GM19438 (cell line): ENCODE measurements around the gene SLCO4A1.

Experiments
- ATAC-seq: cut with Tn5 transposase; IDR thresholded peaks from one replicate; pipeline ENCODE4 v1.9.1; 2021; ENCODE audit warnings: low read depth; ENCODE audit not compliant: unreplicated experiment

The SLCO4A1 gene

DNA sequence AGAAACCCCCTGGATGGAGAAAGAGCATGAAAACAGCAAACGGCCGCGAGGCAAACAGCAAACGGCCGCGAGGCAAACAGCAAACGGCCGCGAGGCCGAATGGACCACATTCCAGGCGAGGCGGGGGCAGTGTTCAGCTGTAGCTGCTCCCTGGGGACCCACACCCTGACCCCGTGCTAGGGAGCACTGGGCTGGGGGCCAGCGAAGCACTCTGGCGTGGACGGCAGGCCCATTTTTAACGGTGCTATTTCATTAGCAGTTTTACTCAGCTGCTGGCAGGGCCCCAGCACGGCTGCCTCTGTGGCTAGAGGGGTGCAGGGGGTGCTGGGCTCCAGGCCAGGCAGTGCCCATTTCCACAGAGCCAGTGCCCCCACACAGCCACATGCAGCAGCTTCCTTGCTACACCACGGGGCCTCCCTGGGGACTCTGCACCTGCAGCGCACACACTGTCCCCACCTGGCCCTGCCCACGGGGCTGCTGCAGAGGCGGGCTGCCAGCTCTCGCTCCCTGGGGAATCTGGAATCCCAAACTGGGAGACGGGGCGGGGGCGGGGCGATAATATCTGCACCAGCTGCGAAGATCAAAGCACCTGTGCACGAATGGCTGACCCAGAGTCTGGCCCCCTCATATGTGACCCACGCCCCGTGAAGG is 35.6 kb upstream of the SLCO4A1 start:
- no peak for ATAC-seq

DNA sequence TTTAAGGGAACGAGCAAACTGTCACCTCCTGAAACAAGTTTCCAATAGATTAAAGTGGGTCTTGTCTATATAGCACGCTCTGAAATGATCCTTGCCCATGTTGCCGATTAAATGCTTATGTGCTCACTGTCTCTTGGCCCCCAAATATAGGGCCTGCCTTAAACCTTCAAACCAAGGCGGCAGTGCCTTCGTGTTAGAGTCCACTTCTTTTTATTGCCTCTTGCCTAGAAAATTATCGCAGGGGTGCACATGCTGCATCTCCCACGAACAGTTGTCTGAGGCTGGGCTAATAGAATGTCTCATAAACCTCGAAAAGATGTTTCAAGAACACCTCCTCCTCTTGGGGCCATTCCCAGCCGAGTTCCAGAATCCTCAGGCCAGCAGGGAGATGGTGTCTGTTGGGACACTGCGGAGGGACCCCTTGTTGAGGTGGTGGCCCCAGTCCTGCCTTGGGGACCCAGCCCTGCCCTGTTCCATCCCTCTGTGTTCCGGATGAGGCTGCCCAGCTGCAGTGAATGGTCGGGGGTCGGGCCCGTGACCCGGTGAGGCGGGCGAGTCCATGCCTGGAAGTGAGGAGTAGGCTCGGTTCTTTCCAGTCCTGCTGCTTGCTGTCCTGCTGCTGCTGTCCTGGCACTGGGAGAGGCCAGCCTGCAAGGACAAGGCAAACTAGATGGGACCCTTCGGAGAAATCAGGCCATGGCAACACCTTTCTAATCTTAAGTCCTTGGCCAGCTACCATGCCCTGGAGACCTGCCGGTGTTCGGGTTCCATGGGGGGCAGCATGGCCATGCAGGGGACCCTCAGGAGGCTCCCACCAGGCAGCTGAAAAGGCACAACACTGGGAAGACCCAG is 34.7 kb upstream of the SLCO4A1 start:
- ATAC-seq: no peak

DNA sequence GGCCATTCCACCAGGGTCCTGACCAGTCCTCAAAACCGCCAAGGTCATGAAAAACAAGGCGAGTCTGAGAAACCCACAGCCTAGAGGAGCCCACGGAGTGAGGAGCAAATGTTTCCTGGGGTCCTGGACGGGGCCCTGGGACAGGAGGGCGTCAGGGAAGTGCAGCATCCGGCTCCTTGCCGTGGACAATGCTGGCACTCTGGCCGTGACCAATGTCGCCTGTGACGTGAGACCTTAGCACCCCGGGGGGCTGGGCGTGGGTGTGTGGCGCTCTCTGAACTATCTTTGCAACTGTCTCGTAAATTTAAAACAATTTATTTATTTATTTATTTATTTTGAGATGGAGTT is 34.1 kb upstream of the SLCO4A1 start:
- ATAC-seq: no peak

DNA sequence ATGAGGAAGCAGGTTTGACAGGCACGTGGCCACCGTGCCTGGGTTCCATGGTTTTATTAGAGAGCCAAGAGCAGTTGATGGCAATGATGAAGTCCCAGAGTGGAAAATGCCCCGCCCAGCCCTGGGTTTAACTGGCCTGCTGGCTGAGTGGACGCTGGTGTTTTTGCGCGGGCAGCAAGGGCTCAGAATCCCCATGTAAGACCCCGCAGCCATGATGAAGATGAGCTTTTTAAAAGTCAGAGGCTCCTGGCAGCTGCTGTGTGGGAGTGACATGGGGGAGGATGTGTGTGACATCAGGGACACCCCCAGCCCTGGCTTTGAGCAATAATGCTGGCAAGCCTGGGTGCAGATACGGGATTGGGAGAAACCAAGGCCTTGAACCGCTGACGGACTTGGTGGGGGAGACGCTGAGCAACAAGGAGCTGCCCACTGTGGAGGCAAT is 33.0 kb upstream of the SLCO4A1 start:
- ATAC-seq: no peak

DNA sequence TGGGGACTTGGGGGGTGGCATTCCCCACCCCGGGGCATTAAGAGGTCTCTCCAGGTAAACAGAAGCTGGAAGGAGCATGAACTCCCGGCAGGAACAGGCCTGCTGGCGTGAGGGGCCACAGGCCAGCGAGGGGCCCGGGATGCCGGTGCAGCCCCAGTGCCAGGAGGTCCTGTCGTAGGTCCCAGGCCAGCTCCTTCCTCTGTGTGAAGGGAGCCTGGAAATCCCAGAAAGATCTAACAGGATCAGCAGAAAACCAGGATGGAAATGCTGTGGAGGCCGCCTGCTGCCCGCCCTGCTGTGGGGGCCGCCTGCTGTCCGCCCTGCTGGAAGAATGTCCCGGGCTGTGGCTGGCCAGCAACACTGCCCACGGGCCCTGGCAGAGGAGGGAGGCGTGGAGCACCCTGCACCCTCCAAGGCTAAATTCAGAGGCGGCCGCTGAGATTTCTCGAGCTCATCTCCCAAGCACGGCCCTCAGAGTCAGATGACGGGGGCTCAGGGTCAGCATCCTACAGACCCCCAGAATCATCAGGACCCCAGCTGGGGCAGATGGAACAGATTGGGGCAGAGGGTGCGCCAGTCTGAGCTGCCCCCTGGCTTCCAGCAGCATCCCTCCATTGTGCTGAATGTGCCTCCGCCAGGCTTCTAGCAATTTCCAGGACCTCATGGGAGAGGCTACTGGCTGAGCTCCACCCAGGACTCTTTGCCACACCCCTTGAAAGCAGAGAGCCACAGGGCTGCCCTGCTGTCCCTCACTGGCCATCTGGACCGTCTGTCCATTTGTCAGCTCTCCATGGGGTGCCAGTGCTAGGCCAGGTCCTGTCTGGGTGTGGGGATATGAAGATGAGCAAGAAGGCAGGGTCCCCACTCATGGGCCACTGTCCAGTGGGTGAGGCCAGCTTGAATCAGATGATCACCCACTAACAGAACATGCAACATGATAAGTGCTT is 32.2 kb upstream of the SLCO4A1 start:
- no peak for ATAC-seq

DNA sequence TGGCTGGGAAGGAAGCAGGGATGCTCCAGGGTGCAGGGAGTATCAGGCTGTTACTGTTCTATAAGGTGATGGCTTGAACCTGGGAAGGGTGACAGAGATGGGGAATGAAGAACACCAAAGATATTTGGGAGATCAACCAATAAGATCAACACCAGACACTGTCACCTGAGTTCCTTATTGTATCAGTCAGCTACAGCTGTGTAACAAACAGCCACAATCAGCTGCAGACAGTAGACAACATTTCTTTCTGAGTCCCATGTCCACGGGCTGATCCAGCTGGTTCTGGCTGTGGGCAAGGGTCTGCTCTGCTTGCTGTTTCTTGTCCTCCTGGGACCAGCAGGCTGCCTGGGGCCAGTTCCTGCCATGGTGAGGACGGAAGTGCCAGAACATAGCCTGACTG is 31.3 kb upstream of the SLCO4A1 start:
- ATAC-seq: no peak

DNA sequence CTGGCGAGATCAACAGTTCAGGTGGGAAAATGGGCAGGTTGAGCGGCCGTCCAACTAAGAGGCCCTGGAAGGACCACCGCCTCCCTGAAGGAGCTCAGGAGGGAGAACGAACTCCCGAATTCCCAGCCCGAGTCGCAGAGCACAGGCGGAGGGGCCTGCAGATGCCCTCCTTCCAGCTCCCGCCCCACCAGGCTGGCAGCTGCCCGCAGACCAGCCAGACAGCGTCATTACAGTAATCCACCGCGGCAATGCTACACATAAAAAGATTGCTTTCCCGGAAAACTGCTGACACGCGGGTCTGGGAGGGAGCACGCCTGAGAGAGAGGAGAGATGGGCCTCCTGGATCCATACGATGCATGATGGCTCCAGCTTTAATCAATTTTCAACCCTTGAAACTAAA is 30.5 kb upstream of the SLCO4A1 start:
- no peak for ATAC-seq

DNA sequence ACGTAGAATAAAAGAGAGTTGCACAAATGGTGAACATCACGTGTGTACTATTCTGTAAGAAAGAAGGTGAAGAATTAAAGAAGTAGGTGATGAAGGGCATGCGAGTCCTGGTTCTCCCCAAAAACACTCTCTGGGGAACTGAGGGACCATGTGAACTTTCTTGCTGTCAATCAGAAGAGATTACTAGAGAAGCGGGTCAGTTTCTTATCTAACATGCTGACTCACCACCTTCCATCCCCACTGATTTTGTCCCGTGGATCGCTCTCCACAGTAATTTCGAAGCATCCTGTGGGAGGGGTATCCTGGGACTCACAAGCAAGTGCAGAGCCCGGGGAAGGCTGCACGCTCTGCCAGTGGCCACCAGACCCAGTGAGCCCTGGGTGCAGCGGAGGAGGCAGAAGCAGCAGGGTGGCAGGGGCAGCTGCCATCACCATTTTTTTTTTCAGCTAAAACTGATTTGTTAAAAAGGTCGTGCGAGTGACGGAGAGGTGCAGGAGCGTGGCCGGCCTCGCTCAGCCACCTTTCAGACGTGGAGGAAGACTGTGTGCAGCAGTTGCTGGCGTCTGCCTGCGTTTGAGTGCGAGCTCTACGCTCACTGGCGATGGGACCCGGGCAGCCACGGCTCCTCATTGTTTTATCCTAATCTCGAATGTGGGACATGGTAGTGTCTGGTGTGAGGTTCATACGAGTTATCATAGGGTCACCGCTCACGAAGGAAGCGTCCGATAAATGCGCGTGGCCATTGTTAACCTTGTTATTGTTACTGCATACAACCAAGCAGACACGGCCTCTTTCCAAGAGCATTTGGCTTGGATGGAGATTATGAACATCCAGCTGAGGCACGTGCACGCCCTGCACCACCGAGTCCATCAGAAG is 28.0 kb upstream of the SLCO4A1 start:
- ATAC-seq: no peak

DNA sequence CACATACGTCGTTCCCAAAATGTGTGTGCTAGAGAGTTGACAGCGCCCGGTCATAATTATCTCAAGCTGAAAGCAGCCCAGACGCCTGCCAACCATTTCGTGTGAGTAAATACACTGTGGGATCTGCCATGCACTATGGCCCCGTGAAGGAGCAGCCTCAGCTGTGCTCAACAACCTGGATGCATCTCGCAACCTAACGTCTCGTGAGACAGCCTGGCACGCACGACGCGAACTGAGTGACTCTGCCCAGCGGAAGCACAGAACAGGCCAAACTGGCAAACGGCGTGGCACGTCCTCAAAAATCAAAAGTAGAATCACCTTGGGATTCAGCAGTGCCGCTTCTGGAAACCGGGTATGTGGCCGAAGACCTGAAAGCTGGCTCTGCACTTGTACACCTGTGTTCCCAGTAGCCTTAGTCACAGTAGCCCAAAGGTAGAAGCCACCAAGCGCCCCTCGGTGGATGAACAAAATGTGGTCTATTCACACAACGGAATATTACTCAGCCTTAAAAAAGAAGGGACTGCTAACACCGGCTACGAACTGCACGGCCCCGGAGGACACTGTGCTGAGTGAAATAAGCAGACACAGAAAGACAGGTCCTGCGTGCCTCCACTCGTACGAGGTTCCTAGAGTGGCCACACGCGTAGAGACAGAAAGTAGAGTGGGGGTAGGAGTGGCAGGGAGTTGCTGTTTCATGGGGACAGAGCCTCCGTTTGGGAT is 27.2 kb upstream of the SLCO4A1 start:
- no peak for ATAC-seq

DNA sequence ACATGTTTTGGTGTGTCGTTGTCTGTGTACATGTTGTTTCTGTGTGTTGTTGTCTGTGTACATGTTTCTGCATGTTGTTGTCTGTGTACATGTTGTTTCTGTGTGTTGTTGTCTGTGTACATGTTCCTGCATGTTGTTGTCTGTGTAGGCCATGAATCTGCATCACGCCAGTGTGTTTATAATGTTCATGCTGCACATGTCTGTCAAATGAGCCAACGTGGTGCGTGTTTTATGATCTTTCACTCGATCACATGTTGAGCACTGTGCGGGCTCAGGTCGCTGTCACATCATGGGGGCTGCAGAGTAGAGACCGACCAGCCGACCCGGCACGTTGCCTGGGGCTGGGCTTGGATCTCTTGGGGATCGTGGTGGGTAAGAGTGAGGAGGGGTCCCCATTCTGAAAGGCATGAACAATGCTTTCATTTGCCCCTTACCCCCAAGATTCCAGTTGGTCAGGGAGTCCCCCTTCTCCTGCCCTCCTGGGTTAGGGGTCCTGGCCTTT is 26.5 kb upstream of the SLCO4A1 start:
- no peak for ATAC-seq

DNA sequence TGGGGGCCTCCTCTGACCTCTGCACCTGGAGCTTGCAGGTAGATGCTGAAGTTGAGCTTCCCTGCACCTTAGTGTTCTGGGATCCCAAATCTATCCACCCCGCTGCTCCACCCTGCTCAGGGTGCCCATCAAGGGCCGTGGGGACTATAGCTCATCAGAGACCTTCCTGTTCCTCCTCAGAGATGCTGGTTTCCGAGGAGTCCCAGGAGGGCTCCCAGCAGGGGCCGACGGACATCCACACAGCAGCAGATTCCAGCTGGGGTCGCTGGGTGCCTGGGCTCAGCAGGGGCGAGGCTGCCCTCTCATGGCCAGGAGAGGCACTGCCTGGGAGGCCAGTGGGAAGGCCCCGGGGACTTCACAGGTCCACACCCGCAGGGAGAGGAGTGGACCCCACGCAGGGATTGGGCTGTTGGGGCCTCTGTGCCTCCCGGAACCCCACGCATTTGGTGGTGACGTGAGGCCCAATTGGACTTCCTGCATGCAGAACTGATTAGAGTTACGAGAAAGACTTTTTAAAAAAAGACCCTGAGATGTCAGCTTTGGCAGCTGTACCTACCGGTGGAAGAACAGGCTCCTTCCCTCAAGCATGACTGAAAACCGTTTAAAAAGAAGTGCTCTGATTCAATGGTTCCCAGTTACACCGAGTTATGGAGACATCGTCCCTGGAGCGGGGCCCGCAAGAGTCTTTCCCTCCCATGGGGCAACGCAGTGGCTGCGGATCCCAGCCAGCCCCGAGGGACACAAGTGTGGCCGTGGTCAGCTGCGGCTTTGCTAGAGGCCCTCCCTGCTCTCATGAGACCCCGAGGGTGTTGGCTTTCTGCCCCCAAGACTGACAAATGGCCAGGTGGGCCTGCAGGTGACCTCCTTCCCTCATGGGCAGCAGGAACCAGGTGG is 25.3 kb upstream of the SLCO4A1 start:
- ATAC-seq: peak; percentile 55

DNA sequence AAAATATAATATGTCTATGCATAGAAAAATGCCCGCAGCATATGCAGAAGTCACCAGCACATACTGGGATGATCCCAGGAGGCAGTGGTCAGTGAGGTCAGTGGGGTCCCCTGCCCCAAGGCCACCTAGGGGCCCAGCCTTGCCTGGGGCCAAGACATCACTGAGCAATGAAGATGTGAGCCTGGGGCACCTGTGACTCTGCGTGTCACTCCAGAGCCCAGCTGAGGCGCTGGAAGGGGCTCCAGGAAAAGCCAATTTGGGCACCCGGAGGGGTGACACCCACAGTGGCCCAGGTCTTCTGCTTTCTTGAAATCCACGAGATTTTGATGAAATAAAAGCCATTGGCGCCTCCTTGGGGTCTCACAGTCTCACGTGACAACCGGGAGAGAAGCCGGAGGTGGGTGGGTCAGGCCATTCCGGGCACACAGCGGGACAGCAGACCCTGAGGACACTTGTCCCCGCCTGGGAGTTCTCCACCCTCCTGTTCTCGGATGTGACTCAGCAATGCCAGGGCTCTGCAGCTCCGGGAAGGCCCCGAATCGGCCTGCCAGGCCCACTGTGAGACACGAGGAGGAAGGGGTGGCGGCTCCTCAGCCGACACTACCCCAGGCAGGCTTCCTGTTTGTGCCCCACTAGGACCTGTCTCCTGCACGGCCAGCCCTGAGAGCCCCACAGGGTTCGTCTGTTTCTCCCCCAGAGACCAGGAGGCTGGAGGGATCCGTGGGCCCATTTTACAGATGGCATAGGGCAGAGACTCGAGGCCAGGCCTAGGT is 24.4 kb upstream of the SLCO4A1 start:
- ATAC-seq: no peak

DNA sequence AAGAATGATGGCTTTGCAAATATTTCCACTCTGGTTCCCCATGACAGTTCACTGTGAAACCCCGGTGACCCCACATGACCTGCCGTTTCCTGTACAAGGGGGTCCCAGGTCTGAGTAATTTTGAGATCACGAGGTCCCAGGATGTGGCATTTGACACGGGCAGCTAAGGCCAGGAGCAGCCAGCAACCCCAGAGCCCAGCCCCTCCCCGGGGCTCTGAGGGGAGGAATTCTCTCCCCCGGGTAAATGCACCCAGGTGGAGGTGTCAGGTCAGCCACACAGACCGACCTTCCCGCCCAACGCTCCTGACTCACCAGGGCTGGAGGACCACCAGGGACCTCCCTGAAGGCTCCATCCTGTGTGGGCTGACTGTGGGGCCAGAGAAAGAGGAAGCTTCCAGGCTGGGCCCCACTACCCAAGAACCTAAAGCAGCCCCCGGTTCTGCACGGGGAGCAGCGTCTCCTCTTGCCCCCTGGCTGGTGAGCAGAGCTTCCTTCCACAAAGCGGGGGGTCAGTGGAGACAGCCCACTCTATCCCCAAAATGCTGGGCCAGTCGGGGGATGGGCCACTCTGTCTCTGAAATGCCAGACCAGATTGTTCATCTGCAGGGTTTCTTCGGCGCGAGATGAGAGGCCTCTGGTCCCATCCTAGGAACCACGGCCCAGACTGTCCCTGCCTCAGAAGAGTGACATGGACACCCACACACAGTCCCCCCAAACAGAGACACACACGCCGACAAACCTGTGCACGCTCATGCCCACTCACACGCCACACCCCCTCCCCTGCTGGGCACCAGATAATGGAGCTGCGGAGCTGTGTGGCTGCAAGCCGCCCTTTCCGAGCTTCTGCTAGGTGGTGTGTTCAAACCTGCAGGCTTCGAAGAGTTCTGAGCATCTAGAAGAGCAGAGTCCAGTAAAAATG is 23.4 kb upstream of the SLCO4A1 start:
- no peak for ATAC-seq

DNA sequence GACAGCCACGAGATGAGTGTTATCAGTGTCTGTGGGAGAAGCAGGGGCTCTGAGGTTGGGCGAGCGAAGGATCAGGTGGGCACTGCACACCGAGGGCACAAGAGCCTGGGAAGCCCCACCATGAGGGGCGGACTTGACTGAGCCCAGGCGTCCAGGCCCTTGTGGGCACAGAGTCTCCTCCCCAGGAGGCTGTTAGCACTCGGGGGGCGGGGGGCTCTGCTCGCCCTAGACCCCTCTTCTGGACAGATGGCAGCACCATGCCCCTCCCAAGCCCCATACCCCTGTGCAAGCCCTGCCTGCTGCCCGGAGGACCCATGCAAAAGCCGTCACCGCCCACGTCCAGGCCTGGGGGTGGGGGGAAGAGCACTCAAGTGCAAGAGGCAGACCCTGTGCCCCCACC is 21.7 kb upstream of the SLCO4A1 start:
- no peak for ATAC-seq

DNA sequence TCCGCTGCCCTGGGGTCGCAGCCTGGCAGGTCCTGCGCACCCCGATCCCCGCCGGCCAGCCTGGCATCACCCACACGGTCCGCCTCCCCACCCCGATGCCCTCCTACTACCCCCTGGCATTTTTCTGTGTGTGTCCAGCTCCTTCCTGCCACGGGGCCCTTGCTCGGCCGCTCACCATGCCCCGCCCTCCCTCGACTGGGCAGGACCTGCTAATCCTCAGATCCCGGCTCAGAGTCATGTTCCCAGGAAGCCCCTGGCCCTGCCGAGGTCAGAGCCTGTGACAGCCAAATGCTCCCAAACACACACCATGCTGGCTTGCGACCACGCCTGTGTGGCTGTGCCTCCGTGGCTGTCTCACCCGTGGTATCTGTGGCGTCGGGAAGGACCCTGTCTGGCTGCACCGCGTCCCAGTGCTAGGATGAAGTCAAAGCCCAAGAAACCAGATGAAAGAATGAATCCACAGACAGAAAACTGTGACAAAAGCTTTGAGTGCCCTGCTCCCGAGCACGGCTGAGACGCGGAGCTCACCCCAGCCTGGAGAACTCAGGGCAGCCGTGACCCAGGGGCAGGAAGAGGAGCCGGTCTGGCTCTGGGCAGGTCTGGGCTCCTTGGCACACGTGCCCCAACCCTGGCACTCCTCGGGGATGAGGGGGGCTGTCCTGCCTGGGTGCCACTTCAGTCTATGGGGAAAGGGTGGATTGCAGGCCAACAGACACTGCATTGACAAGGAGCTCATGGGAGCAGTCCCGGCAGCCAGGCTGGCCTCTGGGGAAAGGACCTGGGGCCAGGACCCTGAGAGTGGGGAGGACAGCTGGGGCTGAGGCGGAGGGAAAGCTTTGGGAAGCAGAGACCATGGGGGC is 20.8 kb upstream of the SLCO4A1 start:
- no peak for ATAC-seq
